ENCODE measurements around the gene POU5F1. TPM values are rescaled to one million over a fixed set of nuclear protein-coding genes. Genes with fewer than 3 reads are reported as not detected.
"Not testable (repeated sequence)": the region's sequence is repeated elsewhere in the genome, so short reads cannot be mapped to it uniquely, and the experiment has no call there.

The POU5F1 gene
- total RNA-seq, 2 experiments from 2014 or later = not detected

DNA sequence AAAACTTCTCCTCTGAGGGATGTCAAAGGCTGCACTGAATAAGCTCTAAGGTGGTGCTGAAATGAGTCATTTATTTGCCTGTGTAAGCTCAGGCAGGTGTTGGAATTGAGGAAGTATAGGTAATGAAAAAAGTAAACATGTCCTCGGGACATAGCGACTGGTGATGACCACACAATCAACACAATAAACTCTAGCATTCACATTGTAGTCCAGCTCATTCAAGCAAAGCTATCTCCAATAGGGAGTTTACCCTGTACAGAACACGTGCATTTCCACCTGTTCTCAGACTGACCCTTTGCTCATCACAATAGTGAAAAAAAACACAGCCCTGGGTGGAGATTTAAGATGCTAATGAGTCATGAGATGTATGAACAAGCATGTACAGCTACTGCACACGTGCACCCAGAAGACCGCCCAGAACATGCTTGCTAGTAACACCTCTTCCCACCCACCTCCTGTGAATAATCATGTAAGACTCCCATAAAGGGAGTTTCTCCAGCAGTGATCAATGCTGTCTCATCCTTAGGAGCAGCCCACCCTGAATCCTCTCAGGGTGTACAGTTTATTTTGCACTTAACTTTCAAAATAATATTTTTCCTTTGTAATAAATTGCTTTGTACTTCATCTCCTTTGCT lies 33.0 kb upstream of the POU5F1 start:
- intact Hi-C loops (cut with DNase I, micrococcal nuclease) = no loop called here
- peaks cover 65% of the 10 kb centered on the region for H3K4me1 Mint-ChIP-seq (ENCODE audit: low read depth)
- peaks cover 13% of the 10 kb centered on the region for H3K36me3 ChIP-seq (ENCODE audit: insufficient read depth, low read length)
- ATAC-seq (ENCODE audit: poor library complexity) = peak; percentile 71
- no peaks in the 10 kb centered on the region for H3K27me3 ChIP-seq (ENCODE audit: control insufficient read depth in 1 of 2, insufficient read depth in 2 of 2, low read length in 2 of 2)
- TF ChIP-seq, protein P1, sequence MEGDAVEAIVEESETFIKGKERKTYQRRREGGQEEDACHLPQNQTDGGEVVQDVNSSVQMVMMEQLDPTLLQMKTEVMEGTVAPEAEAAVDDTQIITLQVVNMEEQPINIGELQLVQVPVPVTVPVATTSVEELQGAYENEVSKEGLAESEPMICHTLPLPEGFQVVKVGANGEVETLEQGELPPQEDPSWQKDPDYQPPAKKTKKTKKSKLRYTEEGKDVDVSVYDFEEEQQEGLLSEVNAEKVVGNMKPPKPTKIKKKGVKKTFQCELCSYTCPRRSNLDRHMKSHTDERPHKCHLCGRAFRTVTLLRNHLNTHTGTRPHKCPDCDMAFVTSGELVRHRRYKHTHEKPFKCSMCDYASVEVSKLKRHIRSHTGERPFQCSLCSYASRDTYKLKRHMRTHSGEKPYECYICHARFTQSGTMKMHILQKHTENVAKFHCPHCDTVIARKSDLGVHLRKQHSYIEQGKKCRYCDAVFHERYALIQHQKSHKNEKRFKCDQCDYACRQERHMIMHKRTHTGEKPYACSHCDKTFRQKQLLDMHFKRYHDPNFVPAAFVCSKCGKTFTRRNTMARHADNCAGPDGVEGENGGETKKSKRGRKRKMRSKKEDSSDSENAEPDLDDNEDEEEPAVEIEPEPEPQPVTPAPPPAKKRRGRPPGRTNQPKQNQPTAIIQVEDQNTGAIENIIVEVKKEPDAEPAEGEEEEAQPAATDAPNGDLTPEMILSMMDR (IDR thresholded peaks at IDR 0.05) = no peak
- no peaks in the 10 kb centered on the region for H3K9me3 Mint-ChIP-seq
- DNase-seq = peak in 12 of 14 experiments; percentile 28 to 87 (median 52)
- H3K27me3 Mint-ChIP-seq = no peaks in the 10 kb centered on the region
- peaks cover 69% of the 10 kb centered on the region for H3K4me1 ChIP-seq (ENCODE audit: insufficient read depth, low read length)
- peak overlapping the region; percentile 71 to 73 for H3K27ac ChIP-seq (ENCODE audit: low read depth in 1 of 2, low read length in 2 of 2)
- H3K9me3 ChIP-seq (ENCODE audit: control insufficient read depth in 1 of 2, insufficient read depth in 1 of 2, low read length in 2 of 2) = no peaks in the 10 kb centered on the region
- peak overlapping the region; percentile 87 for H3K4me3 Mint-ChIP-seq
- peak overlapping the region; percentile 93 for H3K27ac Mint-ChIP-seq
- peaks cover 15% of the 10 kb centered on the region for H3K36me3 Mint-ChIP-seq (ENCODE audit: low read depth)
- peak overlapping the region; percentile 68 for H3K4me3 ChIP-seq (ENCODE audit: low read length)
- ChIA-PET CTCF (interaction anchor here (2.9 kb wide), 1 partner anchor 163 kb away, joined by 17 read pairs; no protein-coding TSS in a partner anchor), POLR2A (interaction anchor here (0.8 to 2.7 kb wide), 4 partner anchors 49 to 154 kb away, joined by 3 to 15 read pairs (median 6); no protein-coding TSS in a partner anchor)

- H3K36me3 Mint-ChIP-seq (ENCODE audit: low read depth) = peaks cover 24% of the 10 kb centered on the region
- intact Hi-C loops (cut with DNase I, micrococcal nuclease) = no loop called here
- peak overlapping the region; percentile 71 to 73 for H3K27ac ChIP-seq (ENCODE audit: low read depth in 1 of 2, low read length in 2 of 2)
- ChIA-PET CTCF (interaction anchor here (2.9 kb wide), 1 partner anchor 164 kb away, joined by 17 read pairs; no protein-coding TSS in a partner anchor), POLR2A (interaction anchor here (1.1 to 2.7 kb wide), 3 partner anchors 67 to 155 kb away, joined by 5 to 15 read pairs (median 7); no protein-coding TSS in a partner anchor)
- no peak overlapping the region for H3K4me3 ChIP-seq (ENCODE audit: low read length)
- H3K27ac Mint-ChIP-seq = peak overlapping the region; percentile 93
- peaks cover 13% of the 10 kb centered on the region for H3K36me3 ChIP-seq (ENCODE audit: insufficient read depth, low read length)
- H3K4me1 ChIP-seq (ENCODE audit: insufficient read depth, low read length) = peaks cover 72% of the 10 kb centered on the region
- no peaks in the 10 kb centered on the region for H3K9me3 Mint-ChIP-seq
- no peaks in the 10 kb centered on the region for H3K27me3 Mint-ChIP-seq
- peaks cover 71% of the 10 kb centered on the region for H3K4me1 Mint-ChIP-seq (ENCODE audit: low read depth)
- DNase-seq = peak in 3 of 14 experiments; percentile 15 to 41 (median 31)
- ATAC-seq (ENCODE audit: poor library complexity) = no peak
- no peaks in the 10 kb centered on the region for H3K27me3 ChIP-seq (ENCODE audit: control insufficient read depth in 1 of 2, insufficient read depth in 2 of 2, low read length in 2 of 2)
- no peaks in the 10 kb centered on the region for H3K9me3 ChIP-seq (ENCODE audit: control insufficient read depth in 1 of 2, insufficient read depth in 1 of 2, low read length in 2 of 2)
- TF ChIP-seq, protein P1 (IDR thresholded peaks at IDR 0.05) = no peak
- H3K4me3 Mint-ChIP-seq = peak overlapping the region; percentile 87
Measured at GRCh38 chr6:31202259-31203166, 32.0 kb upstream of the POU5F1 start.

DNA sequence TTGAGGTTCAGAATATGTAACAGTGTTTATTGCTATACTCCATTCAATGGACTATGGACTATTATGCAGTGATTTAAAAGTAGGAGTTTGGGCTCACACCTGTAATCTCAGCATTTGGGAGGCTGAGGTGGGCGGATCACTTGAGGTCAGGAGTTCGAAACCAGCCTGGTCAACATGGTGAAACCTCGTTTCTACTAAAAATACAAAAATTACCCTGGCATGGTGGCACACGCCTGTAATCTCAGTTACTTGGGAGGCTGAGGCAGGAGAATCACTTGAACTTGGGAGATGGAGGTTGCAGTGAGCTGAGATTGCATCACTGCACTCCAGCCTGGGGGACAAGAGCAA lies 28.6 kb upstream of the POU5F1 start:
- H3K4me1 Mint-ChIP-seq (ENCODE audit: low read depth) = peaks cover 77% of the 10 kb centered on the region
- not testable (repeated sequence) for H3K9me3 ChIP-seq (ENCODE audit: control insufficient read depth in 1 of 2, insufficient read depth in 1 of 2, low read length in 2 of 2); H3K27me3 Mint-ChIP-seq; DNase-seq; H3K9me3 Mint-ChIP-seq; ATAC-seq (ENCODE audit: poor library complexity); H3K27me3 ChIP-seq (ENCODE audit: control insufficient read depth in 1 of 2, insufficient read depth in 2 of 2, low read length in 2 of 2)
- peak overlapping the region; percentile 93 for H3K27ac Mint-ChIP-seq
- intact Hi-C loops (cut with DNase I, micrococcal nuclease) = loop anchor here in 1 of 2 experiments (5.0 kb wide), 1 partner anchor 42 kb away; the partner anchor contains the start of genes CCHCR1 and TCF19
- H3K4me1 ChIP-seq (ENCODE audit: insufficient read depth, low read length) = peaks cover 74% of the 10 kb centered on the region
- H3K4me3 Mint-ChIP-seq = peak overlapping the region; percentile 97
- ChIA-PET CTCF (interaction anchor here (0.7 to 7.3 kb wide), 2 partner anchors 168 to 539 kb away, joined by 3 to 97 read pairs; no protein-coding TSS in a partner anchor), POLR2A (interaction anchor here (3.1 to 5.3 kb wide), 7 partner anchors 10 to 168 kb away, joined by 12 to 101 read pairs (median 28); partner anchors contain the start of genes HLA-B and HLA-C)
- peaks cover 40% of the 10 kb centered on the region for H3K36me3 Mint-ChIP-seq (ENCODE audit: low read depth)
- peak overlapping the region; percentile 29 to 97 for H3K27ac ChIP-seq (ENCODE audit: low read depth in 1 of 2, low read length in 2 of 2)
- H3K4me3 ChIP-seq (ENCODE audit: low read length) = peak overlapping the region; percentile 71
- peaks cover 19% of the 10 kb centered on the region for H3K36me3 ChIP-seq (ENCODE audit: insufficient read depth, low read length)

All from CD4-positive, alpha-beta T cell (primary cell).